WTC11 (cell line): ENCODE data around the gene ZNF705A. TPM values are rescaled to one million over a fixed set of nuclear protein-coding genes. Genes with fewer than 3 reads are reported as not detected.
A peak's percentile ranks its signal among the peaks of the same experiment; 100 is the strongest.
"Not testable (repeated sequence)": the region's sequence is repeated elsewhere in the genome, so short reads cannot be mapped to it uniquely, and the experiment has no call there.

ENCODE experiments used
- ATAC-seq: fragments of 200-7000 bp; cut with Tn5 transposase; 2 replicates; pipeline ENCODE4 v1.10.0; 2021; ENCODE audit warnings: mild to moderate bottlenecking, moderate library complexity
- CTCF ChIA-PET: fragments of 300-600 bp; sonication (Branson Sonifier 250); formaldehyde crosslinking; loops from one replicate; lab custom pipeline; 2021; ENCODE audit warnings: antibody characterized with exemption; lab: Charles Lee
- POLR2A ChIA-PET: fragments of 350-600 bp; sonication (Branson Sonifier 250); formaldehyde crosslinking; loops from one replicate; lab custom pipeline; 2021; ENCODE audit warnings: antibody characterized with exemption; lab: Charles Lee
- DNase-seq: peaks from one replicate; pipeline ENCODE4 v3.0.0; 2021; ENCODE audit warnings: low spot score
- H3K27ac Mint-ChIP-seq: 2 replicates; pipeline ENCODE4 v1.8.0; 2021; ENCODE audit warnings: mixed read lengths
- H3K27me3 Mint-ChIP-seq: 2 replicates; pipeline ENCODE4 v1.8.0; 2021; ENCODE audit warnings: low read depth, mild to moderate bottlenecking, moderate library complexity, mixed read lengths
- H3K36me3 Mint-ChIP-seq: 2 replicates; pipeline ENCODE4 v1.8.0; 2021; ENCODE audit warnings: mixed read lengths
- H3K4me1 Mint-ChIP-seq: 2 replicates; pipeline ENCODE4 v1.8.0; 2022; ENCODE audit warnings: mixed read lengths
- H3K4me3 Mint-ChIP-seq: 2 replicates; pipeline ENCODE4 v1.8.0; 2021; ENCODE audit warnings: mild to moderate bottlenecking, moderate library complexity, mixed read lengths
- H3K9me3 Mint-ChIP-seq: 2 replicates; pipeline ENCODE4 v1.8.0; 2021; ENCODE audit warnings: mixed read lengths
- HMGA2 ChIP-seq: fragments of 250-450 bp; sonication (Bioruptor Pico); IDR thresholded peaks from 2 replicates; pipeline ENCODE4 v1.4.0; 2021; ENCODE audit warnings: mild to moderate bottlenecking, moderate library complexity
- NFYB ChIP-seq: sonication (generic); formaldehyde crosslinking; conservative IDR thresholded peaks from 2 replicates; pipeline ENCODE4 v1.8.0; 2022; ENCODE audit warnings: low read depth, missing genetic modification reagents
- total RNA-seq: library from RNA; stranded (reverse); gene quantifications from 3 replicates; pipeline ENCODE4 v1.2.3, GENCODE V29; 2021

ZNF705A gene
- total RNA-seq, 1 experiment from 2014 or later, result not detected

- no peak for TF ChIP-seq NFYB (CRISPR knock-in tag)
Observed at GRCh38 chr12:8226355-8226754, 69.5 kb downstream of the ZNF705A start (continued).

- DNase-seq, result peak; percentile 55
- H3K4me3 Mint-ChIP-seq, result peak within 1 kb of the TSS; percentile 28
- not testable (repeated sequence) for H3K27ac Mint-ChIP-seq, H3K36me3 Mint-ChIP-seq, H3K9me3 Mint-ChIP-seq, H3K27me3 Mint-ChIP-seq, ATAC-seq
- ChIA-PET POLR2A (interaction anchor here (0.6 kb wide), 1 partner anchor 1966 kb away, joined by 3 read pairs; no protein-coding TSS in a partner anchor), CTCF (interaction anchor here (1.3 kb wide), 1 partner anchor 585 kb away, joined by 6 read pairs; no protein-coding TSS in a partner anchor)
- peaks cover 14% of the 10 kb centered on the region for H3K4me1 Mint-ChIP-seq
Observed at GRCh38 chr12:8226992-8227731, 70.3 kb downstream of the ZNF705A start, which contains the start of gene FAM90A1. FAM90A1 (minus strand) TSS chr12:8227618; CDS start chr12:8224832, 2,786 bp downstream.

GRCh38 chr12:8227732-8228077 is 70.9 kb downstream of the ZNF705A start:
- not testable (repeated sequence) for ATAC-seq, H3K27ac Mint-ChIP-seq, H3K36me3 Mint-ChIP-seq, H3K9me3 Mint-ChIP-seq, DNase-seq, H3K27me3 Mint-ChIP-seq
- Mint-ChIP-seq H3K4me1 (peaks cover 17% of the 10 kb centered on the region), H3K4me3 (peak overlapping the region; percentile 28)
- POLR2A ChIA-PET, result interaction anchor here (0.6 kb wide), 1 partner anchor 1967 kb away, joined by 3 read pairs; no protein-coding TSS in a partner anchor
- CTCF ChIA-PET, result interaction anchor here (1.3 kb wide), 1 partner anchor 585 kb away, joined by 6 read pairs; no protein-coding TSS in a partner anchor

GRCh38 chr12:8228607-8229006 is 71.8 kb downstream of the ZNF705A start:
- H3K36me3 Mint-ChIP-seq, H3K4me3 Mint-ChIP-seq, H3K9me3 Mint-ChIP-seq, ATAC-seq, H3K27me3 Mint-ChIP-seq, DNase-seq, H3K27ac Mint-ChIP-seq, POLR2A ChIA-PET, CTCF ChIA-PET: not testable (repeated sequence)
- peak; percentile 93 for TF ChIP-seq HMGA2 (CRISPR knock-in tag)
- H3K4me1 Mint-ChIP-seq, result peaks cover 17% of the 10 kb centered on the region

GRCh38 chr12:8229486-8229885 is 72.7 kb downstream of the ZNF705A start:
- peaks cover 17% of the 10 kb centered on the region for H3K4me1 Mint-ChIP-seq
- POLR2A ChIA-PET, H3K27me3 Mint-ChIP-seq, ATAC-seq, DNase-seq, H3K4me3 Mint-ChIP-seq, H3K9me3 Mint-ChIP-seq, H3K27ac Mint-ChIP-seq, CTCF ChIA-PET, H3K36me3 Mint-ChIP-seq: not testable (repeated sequence)

Other genes starting within 250 kb of the ZNF705A start
- 717 to 819 TPM (median 816 TPM) in 3 replicates for gene SLC2A3, start 220.8 kb upstream of the ZNF705A start, total RNA-seq
- 10.3 to 12.7 TPM (median 10.4 TPM) in 3 replicates for gene FOXJ2, start 124.3 kb upstream of the ZNF705A start, total RNA-seq
- gene C3AR1, start 90.7 kb upstream of the ZNF705A start, total RNA-seq, result 0.09 TPM in 2 of 3 replicates, not detected in the other
- 23.6 to 26.4 TPM (median 23.7 TPM) in 3 replicates for gene NECAP1, start 74.7 kb upstream of the ZNF705A start, total RNA-seq
- 0.44 to 0.62 TPM in 2 of 3 replicates, not detected in the other for gene CLEC4A, start 33.4 kb upstream of the ZNF705A start, total RNA-seq
- gene FAM90A1, start 70.6 kb downstream of the ZNF705A start, total RNA-seq, result 0.35 to 0.44 TPM (median 0.39 TPM) in 3 replicates